CD4-positive, alpha-beta T cell treated with Interferon alpha-2 for 1 hour (primary cell): Measurements from ENCODE around the gene UBR3.
"Not testable (repeated sequence)": the region's sequence is repeated elsewhere in the genome, so short reads cannot be mapped to it uniquely, and the experiment has no call there.

Source experiments
- DNase-seq, 2 donors: peaks; one replicate each; pipeline ENCODE4 v3.0.0-alpha.2; 2020 to 2022

Gene UBR3

DNA sequence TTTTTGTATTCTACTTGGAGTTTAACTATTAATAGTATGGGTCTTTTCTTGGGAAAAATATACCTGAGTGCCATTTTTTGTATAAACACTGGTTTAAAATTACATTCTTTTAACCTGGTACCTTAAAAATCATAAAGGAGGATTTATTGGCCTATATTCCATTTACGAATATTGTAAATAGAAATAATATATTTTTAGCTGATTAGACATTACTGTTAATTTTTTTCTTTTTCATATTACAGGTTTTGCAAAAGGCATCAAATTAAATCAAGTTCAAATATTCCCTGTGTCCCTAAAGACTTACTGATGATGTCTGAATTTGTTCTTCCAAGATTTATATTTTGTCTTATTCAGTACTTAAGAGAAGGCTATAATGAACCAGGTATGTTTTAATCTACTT lies 44.7 kb downstream of the UBR3 start:
- DNase-seq, result no peak

DNA sequence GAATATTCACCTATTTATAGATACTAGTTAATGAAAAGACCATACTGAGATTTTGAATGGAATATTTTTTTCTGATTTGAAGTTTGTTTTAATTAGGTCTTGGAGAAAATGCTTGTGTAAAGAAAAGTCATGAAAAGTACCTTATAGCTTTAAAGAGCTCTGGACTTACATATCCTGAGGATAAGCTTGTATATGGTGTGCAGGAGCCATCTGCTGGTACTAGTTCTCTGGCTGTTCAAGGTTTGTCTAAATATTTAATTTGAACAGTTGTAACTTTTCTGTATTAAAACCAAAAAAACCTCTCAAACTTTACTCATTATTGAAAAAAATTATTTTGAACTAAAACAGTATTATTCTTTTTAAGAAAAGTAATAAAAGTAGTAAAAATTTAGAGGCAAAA lies 50.1 kb downstream of the UBR3 start:
- DNase-seq, result peak in 1 of 2 donors; percentile 10

DNA sequence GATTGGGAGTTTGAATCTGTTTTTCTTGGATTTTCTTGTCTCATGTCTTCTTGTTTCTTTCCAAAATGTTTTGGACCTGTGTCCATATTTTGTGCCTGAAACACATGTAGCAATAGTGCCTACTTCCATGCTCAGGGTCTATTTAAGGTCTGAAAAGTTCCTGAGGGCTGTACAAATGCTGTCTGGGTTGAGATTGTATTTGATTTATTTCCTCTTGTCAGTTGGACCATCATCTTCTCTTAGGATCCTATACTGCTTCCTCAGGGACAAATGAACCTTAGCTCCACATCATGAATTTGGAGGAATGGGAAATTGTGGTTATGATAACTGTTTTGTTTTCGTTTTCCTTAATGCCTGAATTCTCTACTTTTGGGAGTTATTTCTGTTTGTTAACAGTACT lies 59.9 kb downstream of the UBR3 start:
- DNase-seq, result no peak

DNA sequence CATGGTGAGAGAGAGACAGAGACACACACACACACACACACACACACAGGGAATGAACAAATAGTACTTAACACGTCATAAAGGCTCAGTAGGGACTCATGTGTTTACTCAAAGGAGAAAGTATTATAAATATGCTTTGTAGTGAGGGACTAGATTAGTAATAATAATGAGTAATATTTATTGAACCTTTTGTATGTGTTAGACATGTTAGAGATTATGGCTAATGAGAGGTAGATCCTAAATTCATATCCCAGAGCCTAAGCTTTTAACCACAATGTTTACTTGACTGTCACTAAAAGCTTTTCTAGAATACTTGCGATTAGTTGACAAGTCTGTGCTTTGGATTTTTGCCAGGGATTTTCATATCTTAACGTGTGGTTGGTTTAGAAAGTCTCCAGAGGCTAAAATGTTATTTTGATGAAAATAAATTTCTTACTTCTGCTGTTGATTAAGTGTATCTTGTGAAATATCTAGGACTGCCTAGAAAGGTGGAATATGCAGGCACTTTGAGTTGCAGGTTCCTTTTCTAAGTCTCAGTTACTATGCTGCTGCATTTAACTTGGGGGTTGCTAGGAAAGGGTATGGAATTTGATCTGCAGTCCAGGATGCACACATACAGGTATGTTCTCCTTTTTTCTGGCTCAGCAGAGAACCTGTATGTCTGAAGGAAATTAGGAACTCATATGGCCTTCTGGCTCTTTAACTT lies 64.5 kb downstream of the UBR3 start:
- no peak for DNase-seq

DNA sequence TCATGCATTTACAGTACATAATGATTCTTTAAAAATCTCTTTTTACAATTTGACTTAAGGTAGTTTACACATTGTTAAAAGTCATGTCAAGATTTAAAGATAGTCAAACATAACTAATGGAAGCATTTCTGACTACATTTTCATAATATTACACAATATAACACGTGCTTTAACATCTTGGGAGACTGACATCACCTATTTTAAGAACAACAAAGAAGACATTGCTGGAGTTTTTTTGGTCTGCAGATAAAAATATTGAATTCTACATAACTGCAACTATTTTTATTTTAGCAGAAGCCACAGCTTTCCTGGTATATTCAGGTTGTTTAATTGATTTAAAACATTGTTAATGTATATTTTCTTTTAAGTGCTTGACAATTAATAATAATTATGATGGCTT lies 65.7 kb downstream of the UBR3 start:
- DNase-seq, result no peak

DNA sequence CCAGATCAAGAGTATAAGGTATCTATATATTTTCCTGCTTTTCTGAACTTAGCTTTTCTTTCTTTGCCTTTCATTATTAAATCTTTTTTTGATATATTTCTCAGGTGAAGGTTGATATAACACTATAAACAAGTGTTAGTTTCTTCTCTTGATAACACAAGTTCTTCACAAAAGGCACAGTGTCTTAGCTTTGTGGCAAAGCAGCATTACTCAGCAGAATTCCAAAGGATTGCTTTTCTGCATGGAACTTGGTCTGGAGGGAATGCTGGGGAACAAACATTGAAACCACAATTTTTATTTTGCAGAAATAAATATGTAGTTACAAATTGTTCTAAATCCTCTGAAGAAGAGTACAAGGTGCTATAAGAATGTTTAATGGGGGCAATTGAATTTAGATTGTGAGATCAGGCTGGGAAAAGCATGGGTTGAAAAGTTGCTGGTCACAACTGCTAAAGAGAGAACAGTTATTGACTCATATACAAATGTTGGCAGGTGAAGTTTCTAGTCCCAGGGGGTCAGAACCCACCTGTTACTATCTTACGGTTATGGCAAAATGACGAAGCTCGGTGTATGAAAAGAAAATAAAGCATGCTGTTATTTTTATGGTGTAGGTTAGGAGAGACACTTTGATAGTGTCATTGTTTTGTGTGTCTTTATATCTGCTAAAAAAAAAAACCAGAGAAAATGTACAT lies 68.2 kb downstream of the UBR3 start:
- no peak for DNase-seq

DNA sequence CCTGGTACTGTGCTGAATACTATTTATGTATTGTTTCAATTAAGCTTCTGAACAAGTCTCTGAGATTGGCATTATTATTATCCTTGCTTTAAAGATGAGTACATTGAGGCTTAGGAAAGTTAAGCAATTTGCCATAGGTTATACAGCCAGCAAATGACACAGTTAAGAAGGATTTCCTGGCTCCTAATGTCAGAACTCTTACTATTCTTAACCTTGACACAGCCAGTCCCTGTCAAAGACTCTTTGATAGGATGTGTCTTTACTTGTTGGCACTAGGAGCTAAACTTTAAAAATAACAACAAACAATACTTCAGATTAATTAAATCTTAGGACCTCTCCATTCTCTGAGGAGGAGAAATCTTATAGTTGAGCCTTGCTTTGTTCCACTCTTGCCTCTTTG lies 70.6 kb downstream of the UBR3 start:
- DNase-seq, result no peak

DNA sequence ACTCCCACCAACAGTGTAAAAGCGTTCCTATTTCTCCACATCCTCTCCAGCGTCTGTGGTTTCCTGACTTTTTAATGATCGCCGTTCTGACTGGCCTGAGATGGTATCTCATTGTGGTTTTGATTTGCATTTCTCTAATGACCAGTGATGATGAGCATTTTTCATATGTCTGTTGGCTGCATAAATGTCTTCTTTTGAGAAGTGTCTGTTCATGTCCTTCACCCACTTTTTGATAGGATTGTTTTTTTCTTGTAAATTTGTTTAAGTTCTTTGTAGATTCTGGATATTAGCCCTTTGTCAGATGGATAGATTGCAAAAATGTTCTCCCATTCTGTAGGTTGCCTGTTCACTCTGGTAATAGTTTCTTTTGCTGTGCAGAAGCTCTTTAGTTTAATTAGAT lies 72.8 kb downstream of the UBR3 start:
- not testable (repeated sequence) for DNase-seq

DNA sequence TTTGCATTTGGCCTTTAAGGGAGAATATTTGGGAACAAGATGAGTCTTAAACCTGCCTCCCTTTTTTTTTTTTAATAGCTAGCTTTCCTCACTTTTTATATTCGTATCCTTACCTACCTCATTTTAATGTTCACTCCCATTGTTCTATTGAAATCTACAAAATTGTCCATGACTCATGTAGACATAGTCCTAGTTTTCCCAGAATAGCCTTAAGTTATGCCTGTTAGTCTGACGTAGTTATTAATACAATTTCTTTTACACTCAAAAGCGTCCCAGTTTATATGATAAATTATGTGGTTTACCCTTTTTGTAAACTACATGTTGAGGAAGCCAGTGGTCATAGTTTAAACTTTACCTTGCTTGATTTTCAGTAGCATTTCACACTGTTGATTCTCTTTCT lies 73.4 kb downstream of the UBR3 start:
- no peak for DNase-seq

DNA sequence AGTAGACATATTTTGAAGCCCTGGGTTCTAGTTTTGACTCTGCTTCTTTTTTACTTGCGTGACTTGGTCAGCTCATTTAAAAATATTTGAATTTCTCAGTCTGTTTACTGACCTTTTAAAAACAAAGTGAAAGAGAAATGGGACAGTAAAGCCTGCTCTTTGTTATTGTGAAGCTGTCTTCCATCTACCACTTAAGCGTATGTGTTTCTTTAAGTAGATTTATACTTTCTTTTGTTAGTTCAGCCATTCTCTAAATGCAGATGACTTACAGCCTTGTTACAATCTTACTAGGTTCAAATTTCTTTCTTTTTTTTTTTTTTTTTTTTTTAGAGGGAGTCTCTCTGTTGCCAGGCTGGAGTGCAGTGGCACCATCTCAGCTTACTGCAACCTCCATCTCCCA lies 79.5 kb downstream of the UBR3 start:
- DNase-seq, result no peak

DNA sequence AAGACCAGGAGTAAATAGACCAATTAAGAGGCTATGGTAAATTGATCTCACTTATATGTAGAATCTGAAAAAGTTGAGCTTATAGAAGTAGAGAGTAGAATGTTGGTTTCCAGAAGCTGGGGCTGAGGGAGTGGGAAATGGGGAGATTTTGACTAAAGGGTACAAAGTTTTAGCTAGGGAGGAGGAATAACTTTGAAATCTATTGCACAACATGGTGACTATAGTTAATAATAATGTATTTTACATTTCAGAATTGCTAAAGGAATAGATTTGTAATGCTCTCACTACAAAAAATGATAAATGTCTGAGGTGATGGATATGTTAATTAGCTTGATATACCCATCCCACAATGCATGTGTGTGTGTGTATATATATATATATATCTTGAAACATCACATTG lies 82.1 kb downstream of the UBR3 start:
- DNase-seq, result no peak

DNA sequence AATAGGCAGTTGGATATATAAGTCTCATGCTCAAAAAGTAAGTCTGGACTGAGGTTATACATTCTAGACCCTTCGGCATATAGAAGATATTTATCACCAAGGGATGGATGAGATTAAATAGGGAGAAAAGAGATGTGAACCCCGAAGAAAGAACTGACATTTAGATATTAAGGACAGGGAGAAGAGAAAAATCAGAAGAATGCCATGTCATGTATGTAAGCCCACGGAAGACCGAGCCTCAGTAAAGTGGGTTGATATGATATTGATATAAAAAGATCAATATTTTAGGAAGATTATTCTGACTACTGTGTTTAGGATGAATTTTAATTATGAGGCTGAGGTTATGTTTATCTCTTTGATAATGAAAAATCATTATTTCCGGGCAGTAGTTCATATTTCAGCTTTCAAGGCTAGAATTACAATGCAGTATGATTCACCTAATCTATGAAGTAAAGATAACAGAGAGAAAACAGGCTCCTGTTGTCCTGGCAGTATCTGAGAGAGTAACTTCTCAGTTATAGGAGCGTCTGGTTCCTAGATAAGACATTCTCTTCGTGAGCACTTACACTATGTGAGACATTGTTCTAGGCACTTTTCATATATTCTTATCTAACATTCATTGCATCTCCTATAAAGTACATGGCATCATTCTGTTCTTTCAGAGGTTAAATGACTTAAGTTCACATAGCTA lies 83.0 kb downstream of the UBR3 start:
- DNase-seq, result no peak

DNA sequence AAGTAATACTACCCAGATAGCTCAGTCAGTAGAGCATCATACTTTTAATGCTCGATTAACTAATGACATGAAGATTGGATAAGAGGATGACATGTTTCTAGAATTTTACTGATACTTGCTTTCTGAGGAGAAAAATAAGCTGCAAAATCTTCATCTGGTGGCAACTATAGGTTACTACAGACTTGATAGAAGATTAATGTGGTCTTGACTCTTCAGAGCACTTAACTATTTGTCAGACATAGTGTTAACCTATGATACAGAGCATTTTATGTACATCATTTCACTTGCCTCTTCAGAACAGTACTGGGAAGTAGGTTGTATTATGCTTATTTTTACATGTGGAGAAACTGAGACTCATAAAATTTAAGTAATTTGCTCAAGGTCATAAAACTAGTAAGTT lies 83.9 kb downstream of the UBR3 start:
- DNase-seq, result no peak

DNA sequence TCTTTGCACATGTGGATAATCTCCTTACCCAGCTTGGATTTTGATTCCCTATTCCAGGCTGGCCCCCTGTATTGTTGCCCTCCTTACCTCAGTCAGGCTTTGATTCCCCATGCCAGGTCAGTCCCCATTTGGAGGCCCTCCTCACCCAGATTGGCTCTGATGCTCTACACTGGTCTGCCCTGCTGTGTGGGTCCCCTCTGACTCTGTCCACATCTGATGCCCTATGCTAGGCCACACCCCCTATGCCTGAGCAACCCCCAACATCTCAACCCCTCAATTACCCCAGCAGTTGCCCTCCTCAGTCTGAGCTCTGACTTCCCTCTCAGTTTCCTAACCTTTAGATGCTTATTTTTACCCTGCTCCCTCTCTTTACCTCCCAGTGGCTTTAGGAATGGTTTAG lies 89.4 kb downstream of the UBR3 start:
- DNase-seq, result no peak

DNA sequence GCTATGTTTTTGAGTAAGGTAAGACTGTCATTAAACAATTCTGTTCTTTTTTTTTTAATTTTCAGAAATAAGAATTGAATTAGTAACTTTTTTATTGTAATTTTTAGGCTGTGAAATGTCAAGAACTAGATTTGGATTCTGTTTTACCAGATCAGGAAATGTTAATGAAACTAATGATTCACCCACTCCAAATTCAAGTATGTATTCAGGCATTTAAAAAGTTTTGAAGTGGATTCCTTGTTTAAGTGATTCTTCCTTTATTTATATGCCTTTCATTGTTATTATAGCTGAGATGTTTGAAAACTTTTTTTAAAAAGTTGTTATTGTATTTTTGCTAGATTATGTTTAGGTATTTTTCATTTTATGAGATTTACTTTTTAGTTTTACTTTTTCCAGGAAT lies 96.7 kb downstream of the UBR3 start:
- DNase-seq, result no peak

DNA sequence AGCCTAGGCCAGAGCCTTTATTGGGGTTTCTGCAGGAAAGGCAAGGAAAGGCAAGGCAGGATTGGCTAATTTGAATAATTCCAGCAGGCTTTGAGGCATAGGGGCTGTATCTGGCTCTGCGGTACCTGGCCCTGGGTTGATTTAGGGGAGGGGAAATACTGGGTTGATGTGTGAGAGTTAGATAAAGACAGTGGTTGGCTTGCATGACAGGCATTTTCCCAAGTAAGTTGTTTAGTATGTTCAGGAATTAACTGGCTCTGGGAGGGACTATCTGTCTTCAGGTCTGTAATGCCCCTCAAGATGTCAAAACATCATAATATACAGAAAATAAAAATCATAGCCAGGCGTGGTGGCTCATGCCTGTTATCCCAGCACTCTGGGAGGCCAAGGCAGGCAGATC lies 98.7 kb downstream of the UBR3 start:
- no peak for DNase-seq

DNA sequence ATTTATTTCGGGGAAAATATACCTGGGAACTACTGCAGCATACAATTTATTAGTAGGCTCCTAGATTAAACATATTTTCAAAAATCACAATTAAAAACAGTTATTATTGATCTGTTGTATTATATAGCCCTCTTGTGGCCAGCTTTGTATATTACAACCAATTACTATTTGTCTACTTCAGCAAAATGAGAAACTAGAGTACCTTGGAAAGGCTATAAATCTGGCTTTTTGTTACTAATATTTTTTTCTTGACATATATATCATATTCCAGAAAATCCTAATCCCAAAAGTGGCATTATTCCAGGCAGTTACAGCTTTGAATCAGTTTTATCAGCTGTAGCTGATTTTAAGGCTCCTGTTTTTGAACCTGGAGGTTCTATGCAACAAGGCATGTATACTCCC lies 101.2 kb downstream of the UBR3 start:
- DNase-seq, result peak in 1 of 2 donors; percentile 60

DNA sequence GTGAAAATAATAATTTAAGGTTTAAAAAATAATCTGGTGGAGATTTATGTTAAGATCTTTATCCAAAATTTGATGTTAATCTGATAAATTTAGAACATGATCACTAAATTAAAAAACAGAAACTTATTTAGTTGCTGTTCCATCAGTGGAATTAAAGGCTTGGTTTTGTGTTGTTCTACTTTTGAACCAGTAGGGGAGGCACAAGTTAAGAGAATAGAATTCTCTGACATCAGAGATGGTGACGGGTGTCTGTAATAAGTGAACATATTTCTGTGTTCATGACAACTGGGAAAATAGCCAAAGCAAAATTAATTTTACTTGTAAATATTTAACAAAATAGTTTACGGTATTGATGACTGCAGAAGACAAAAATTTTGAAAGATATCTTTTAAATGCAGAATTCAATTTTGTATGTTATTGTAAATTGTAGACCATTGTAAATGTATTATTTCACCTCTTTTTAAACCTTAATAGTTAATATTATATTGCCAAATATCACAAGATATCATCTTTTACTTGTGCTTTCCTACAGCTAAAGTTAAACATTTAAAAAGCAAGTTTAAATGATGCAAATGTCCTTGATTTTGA lies 106.0 kb downstream of the UBR3 start:
- no peak for DNase-seq

DNA sequence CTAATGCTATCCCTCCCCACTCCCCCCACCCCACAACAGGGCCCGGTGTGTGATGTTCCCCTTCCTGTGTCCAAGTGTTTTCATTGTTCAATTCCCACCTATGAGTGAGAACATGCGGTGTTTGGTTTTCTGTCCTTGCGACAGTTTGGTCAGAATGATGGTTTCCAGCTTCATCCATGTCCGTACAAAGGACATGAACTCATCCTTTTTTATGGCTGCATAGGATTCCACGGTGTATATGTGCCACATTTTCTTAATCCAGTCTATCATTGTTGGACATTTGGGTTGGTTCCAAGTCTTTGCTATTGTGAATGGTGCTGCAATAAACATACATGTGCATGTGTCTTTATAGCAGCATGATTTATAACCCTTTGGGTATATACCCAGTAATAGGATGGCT lies 109.4 kb downstream of the UBR3 start:
- DNase-seq, result not testable (repeated sequence)

DNA sequence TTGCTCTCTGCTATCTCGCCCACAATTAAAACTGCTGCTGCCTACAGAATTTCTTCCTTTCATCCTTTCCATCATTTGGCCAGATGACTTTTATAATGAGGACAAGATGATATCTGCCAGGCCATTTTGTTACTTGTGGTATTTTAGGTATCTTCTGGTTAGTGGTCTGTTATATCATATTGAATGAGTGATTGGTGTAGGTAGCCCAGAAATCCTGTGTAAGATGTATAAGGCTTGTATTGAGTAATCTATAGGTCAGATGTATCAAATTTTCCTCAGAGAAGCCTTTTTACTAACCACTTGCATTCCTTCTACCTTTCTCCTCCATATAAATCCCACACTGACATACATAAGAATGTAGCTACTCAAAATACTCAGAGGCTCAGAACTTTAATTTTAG lies 118.3 kb downstream of the UBR3 start:
- no peak for DNase-seq

DNA sequence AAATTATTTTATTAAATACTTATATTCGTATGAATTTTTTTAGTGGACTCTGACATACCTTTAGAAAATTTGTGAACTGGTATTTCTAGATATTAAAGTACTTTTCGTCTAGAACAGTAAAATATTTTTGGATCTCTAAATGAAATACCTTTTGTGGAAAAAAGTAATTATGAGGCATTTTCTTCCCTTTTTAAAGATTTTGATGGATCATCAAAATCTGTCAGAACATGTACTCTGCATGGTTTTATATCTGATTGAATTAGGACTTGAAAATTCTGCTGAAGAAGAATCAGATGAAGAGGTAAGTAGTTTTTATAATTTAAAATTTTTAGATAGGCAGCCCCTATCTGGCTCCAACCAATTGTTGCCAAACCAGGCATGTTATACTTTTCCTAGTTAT lies 118.8 kb downstream of the UBR3 start:
- no peak for DNase-seq

DNA sequence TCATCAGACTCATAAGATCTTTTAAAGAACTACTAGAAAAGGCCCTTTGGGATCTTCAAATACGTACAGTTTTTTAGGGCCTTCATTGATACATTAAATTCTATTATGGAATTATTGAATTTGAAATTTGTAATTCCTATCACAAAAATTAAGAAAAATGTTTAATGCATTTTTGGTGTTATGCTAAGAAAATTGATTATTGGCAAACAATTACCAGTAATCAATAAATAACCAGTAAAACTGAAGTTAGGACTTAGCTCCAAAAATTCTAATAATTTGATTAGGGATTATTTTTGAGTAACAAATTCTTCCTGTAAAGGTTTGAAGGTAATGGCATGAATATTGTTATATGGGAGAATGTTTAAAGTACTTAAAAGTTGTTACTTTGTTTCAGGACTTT lies 119.3 kb downstream of the UBR3 start:
- DNase-seq, result no peak

DNA sequence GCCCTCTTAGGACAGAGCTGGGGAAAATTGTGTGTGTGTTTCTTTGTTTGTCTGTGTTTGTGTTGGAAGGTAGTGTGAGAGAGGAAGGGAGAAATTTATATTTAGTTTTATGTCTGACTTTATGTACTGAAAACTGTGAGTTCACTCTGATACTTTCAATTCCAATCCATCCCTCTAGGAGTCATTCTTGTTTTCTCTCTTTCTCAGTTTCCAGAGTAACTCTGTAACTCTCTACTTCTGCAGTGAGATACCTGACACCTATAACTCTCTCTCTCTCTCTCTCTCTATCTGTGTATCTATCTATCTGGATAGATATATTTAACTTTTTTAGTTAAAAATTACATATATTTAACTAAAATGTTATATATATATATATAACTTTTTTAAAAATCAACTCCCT lies 128.7 kb downstream of the UBR3 start:
- no peak for DNase-seq

DNA sequence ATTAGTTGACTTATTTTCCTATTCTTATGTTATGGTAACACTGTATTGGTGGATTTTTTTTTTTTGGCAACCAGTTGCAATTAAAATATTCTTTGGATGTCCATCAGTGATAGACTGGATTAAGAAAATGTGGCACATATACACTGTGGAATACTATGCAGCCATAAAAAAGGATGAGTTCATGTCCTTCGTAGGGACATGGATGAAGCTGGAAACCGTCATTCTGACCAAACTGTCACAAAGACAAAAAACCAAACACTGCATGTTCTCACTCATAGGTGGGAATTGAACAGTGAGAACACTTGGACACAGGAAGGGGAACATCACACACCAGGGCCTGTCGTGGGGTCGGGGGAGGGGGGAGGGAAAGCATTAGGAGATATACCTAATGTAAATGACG lies 130.0 kb downstream of the UBR3 start:
- DNase-seq, result not testable (repeated sequence)
